Left ventricle myocardium inferior (tissue), 1 donor: Measurements from ENCODE around the gene CCSER2. TPM values are rescaled to one million over a fixed set of nuclear protein-coding genes. Genes with fewer than 3 reads are reported as not detected.

ENCODE experiments used
- DNase-seq: peaks from one replicate; pipeline ENCODE4 v3.0.0-alpha.2; 2020
- H3K27ac ChIP-seq: fragments of 200-600 bp; replicated peaks from 2 replicates; pipeline ENCODE4 v1.8.0; 2021
- H3K27me3 ChIP-seq: fragments of 200-600 bp; 2 replicates; pipeline ENCODE4 v1.8.0; 2021; ENCODE audit warnings: low read depth
- H3K36me3 ChIP-seq: fragments of 200-600 bp; 2 replicates; pipeline ENCODE4 v1.8.0; 2021
- H3K4me1 ChIP-seq: fragments of 200-600 bp; 2 replicates; pipeline ENCODE4 v1.8.0; 2021
- H3K4me3 ChIP-seq: fragments of 200-600 bp; 2 replicates; pipeline ENCODE4 v1.8.0; 2021; ENCODE audit warnings: mild to moderate bottlenecking, moderate library complexity
- H3K9me3 ChIP-seq: fragments of 200-600 bp; replicated peaks from 2 replicates; pipeline ENCODE4 v1.8.0; 2021
- intact Hi-C: fragments of 100-400 bp; cut with micrococcal nuclease; formaldehyde crosslinking; loops from one replicate; pipeline ENCODE4 v1.11.0; 2022
- total RNA-seq: library from RNA; stranded (reverse); fragmentation: NEBNext Ultra II Directional; extraction: Animal tissue kit (Norgen Biotek cat#: 25700); gene quantifications from one replicate; pipeline ENCODE4 v1.2.1, GENCODE V29; 2021
- TF ChIP-seq, protein P1 (sequence below): fragments of 200-600 bp; IDR thresholded peaks from 2 replicates; pipeline ENCODE4 v1.8.0; 2021; ENCODE audit warnings: antibody characterized with exemption, mild to moderate bottlenecking, borderline replicate concordance
- donor health status: DM: no; HTN: yes; CAD: no; lungs with severe emphysema.

CCSER2 gene
- total RNA-seq, 1 donor from 2014 or later: 175 TPM

DNA sequence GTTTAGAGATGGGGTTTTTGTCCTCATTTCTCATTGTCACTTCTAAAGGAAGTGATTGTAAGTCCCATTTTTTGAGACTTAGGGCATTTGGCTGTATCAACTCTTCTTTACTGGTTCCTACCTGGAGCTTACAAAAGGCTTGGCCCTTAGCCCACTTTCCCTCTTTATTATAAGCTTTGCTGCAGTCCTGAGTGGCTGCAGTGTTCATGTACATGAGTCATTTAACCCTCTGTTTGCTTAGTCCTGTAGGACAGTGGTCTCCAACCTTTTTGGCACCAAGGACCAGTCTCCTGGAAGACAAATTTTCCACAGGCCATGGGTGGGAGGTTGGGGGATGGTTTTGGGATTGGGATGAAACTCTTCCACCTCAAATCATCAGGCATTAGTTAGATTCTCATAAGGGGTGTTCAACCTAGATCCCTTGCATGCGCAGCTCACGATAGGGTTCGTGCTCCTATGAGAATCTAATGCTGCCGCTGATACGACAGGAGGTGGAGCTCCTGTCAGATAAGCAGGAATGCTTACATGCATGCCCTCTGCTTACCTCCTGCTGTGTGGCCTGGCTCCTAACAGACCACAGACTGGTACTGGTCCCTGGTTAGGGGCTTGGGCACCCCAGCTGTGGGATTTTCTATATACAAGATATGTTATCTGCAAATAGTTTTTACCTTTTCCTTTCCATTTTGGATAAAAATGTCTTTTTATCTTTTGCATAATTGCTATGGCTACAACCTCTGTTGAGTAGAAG lies 99.7 kb downstream of the CCSER2 start:
- intact Hi-C loops: no loop called here

DNA sequence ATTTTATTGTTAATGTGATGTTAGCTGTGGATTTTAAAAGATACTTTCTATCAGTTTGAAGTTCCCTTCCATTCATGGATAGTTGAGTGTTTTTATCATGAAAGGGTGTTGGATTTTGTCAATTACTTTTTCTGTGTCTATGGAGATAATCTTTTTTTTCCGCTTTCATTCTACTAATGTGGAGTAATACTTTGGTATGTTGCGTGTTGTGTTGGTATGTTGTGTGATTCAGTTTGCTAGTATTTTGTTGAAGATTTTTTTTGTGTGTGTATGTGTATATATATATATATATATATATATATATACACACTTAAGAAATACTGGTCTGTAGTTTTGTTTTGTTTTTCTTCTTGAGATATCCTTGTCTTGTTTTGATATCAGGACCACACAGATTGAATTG lies 100.3 kb downstream of the CCSER2 start:
- H3K36me3 ChIP-seq: no peaks in the 10 kb centered on the region
- intact Hi-C loops: no loop called here
- peaks cover 95% of the 10 kb centered on the region for H3K4me1 ChIP-seq
- no peaks in the 10 kb centered on the region for H3K9me3 ChIP-seq
- DNase-seq: no peak
- H3K27ac ChIP-seq: peak overlapping the region; percentile 90
- H3K4me3 ChIP-seq: peak overlapping the region; percentile 61
- TF ChIP-seq, protein P1, sequence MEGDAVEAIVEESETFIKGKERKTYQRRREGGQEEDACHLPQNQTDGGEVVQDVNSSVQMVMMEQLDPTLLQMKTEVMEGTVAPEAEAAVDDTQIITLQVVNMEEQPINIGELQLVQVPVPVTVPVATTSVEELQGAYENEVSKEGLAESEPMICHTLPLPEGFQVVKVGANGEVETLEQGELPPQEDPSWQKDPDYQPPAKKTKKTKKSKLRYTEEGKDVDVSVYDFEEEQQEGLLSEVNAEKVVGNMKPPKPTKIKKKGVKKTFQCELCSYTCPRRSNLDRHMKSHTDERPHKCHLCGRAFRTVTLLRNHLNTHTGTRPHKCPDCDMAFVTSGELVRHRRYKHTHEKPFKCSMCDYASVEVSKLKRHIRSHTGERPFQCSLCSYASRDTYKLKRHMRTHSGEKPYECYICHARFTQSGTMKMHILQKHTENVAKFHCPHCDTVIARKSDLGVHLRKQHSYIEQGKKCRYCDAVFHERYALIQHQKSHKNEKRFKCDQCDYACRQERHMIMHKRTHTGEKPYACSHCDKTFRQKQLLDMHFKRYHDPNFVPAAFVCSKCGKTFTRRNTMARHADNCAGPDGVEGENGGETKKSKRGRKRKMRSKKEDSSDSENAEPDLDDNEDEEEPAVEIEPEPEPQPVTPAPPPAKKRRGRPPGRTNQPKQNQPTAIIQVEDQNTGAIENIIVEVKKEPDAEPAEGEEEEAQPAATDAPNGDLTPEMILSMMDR: no peak
- no peaks in the 10 kb centered on the region for H3K27me3 ChIP-seq

More for the DNA sequence above, 99.7 kb downstream of the CCSER2 start:
- peaks cover 94% of the 10 kb centered on the region for H3K4me1 ChIP-seq
- no peaks in the 10 kb centered on the region for H3K36me3 ChIP-seq
- TF ChIP-seq, protein P1: no peak
- no peaks in the 10 kb centered on the region for H3K9me3 ChIP-seq
- H3K4me3 ChIP-seq: peak overlapping the region; percentile 61
- no peaks in the 10 kb centered on the region for H3K27me3 ChIP-seq
- no peak for DNase-seq
- peak overlapping the region; percentile 90 for H3K27ac ChIP-seq

DNA sequence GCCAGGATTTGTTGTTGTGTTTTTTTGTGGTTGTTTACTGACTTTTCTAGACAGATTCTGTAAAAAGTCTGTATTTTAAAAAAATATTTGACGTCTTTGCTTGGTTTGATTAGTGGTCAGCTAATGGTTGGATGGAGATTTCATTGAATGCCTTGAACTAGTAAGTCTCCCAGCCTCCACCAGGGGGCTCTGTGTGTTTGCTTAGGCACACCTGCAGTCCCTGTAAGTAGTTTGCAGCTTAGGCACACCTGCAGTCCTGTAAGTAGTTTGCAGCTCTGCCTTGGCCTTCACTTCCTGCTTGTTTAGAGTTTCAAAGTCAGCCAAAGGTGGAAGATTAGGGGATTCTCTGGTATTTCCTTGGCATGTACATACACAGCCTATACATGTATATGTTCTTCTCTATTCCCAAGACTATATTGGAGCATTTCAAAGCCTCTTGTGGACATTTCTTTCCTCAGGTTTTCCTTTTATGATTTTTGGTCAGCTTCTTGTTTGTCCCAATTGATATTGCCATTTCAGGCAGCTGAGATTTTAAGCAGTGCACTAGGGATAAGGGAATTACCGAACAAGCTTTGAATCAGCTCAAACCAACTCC lies 101.6 kb downstream of the CCSER2 start:
- peak; percentile 34 for DNase-seq
- no peak overlapping the region for H3K27ac ChIP-seq
- intact Hi-C loops: no loop called here
- TF ChIP-seq, protein P1: peak; percentile 68
- H3K4me3 ChIP-seq: no peak overlapping the region
- no peaks in the 10 kb centered on the region for H3K9me3 ChIP-seq
- no peaks in the 10 kb centered on the region for H3K36me3 ChIP-seq
- H3K4me1 ChIP-seq: peaks cover 96% of the 10 kb centered on the region
- H3K27me3 ChIP-seq: no peaks in the 10 kb centered on the region

DNA sequence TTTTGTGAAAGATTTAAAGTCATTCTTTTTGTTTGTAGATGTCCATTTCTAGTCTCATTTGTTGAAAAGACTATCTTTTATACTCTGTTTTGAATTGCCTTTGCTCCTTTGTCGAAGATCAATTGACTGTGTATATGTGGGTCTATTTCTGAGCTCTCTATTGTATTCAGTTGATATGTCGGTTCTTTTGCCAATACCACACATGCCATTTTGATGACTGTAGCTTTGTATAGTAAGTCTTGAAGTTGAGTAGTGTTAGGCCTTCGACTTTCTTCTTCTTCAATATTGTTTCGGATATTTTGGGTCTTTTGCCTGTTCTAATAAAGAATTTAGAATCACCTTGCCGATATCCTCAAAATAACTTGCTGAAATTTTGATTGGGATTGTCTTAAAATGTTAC lies 104.5 kb downstream of the CCSER2 start:
- no peaks in the 10 kb centered on the region for H3K36me3 ChIP-seq
- intact Hi-C loops: no loop called here
- H3K4me1 ChIP-seq: peaks cover 71% of the 10 kb centered on the region
- no peak for DNase-seq
- TF ChIP-seq, protein P1: no peak
- no peak overlapping the region for H3K27ac ChIP-seq
- H3K27me3 ChIP-seq: no peaks in the 10 kb centered on the region
- H3K4me3 ChIP-seq: no peak overlapping the region
- no peaks in the 10 kb centered on the region for H3K9me3 ChIP-seq

DNA sequence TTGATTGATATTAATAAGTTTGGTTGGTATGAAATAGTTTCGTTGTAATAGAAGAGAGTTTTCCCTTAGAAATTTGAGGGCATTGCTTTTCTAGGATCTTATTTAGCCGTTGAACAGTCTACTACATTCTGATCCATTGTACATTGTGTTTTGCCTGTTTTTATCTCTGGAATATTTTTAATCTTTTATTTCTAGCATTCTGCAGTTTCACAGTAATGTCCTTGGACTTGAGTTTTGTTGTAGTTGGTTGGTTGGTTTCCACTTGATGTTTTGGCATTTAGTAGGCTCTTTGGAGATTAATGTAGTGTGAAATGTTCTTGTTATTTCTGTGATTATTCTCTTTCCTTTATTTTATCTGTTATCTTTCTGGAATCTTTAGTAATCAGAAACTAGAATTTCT lies 112.4 kb downstream of the CCSER2 start:
- H3K27me3 ChIP-seq: no peaks in the 10 kb centered on the region
- peaks cover 4% of the 10 kb centered on the region for H3K9me3 ChIP-seq
- H3K4me1 ChIP-seq: peaks cover 17% of the 10 kb centered on the region
- H3K4me3 ChIP-seq: no peak overlapping the region
- H3K27ac ChIP-seq: peak overlapping the region; percentile 17
- no peak for DNase-seq
- TF ChIP-seq, protein P1: no peak
- intact Hi-C loops: no loop called here
- peaks cover 32% of the 10 kb centered on the region for H3K36me3 ChIP-seq
